ENCODE measurements around the gene TTYH2.

TTYH2 gene

DNA sequence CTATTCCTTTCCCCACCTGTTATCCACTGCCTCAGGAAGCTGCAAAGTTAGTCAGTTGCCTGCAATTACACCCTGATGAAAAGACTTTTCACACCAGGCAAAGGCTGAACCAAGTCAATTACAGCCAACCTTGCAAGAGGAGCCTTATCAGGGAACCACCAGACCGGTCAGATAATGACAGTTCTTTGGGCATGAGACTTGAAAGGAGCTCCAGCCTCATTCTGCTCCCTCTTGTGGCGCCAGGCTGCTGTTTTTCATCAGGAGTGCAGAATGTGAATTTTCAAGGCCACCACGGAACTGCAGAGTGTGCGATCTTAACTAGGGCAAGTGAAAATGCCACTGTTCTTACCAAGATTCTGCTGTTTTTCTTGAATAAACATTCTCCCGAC is 83.2 kb downstream of the TTYH2 start:
- DNase-seq, result no peak

DNA sequence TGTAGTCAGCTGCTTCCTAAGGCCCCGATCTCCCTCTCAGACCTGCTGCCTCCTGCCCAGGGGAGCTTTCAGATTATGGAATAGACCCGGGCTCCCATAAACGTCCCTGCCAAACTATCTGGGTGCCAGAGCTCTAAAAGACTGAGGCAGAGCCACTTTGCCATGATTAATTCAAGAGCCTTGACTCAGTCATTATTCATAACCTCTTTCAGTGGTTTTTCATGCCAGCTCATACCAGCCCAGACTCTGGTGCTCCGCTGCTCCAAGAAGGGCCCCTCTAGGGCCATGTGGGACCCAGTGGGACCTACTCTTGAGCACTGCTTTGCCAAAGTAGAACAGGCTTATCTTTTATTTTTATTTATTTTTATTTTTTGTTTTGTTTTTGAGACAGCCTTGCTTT is 84.6 kb downstream of the TTYH2 start:
- no peak for DNase-seq

DNA sequence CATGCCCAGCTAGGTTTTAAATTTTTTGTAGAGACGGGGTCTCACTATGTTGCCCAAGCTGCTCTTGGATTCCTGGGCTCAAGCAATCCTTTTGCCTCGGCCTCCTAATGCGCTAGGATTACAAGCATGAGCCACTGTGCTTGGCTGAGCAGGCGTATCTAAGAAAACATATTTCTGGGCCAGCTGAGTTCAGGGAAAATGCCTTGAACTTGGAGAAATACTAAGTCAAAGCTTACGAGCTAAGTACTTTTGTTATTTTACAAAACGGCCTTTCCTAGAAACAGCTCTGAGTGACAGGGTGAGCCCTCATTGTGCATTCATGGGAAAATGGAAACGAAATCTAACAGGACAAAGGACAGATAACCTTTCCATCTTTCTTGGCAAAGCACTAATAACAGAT is 85.4 kb downstream of the TTYH2 start:
- no peak for DNase-seq

DNA sequence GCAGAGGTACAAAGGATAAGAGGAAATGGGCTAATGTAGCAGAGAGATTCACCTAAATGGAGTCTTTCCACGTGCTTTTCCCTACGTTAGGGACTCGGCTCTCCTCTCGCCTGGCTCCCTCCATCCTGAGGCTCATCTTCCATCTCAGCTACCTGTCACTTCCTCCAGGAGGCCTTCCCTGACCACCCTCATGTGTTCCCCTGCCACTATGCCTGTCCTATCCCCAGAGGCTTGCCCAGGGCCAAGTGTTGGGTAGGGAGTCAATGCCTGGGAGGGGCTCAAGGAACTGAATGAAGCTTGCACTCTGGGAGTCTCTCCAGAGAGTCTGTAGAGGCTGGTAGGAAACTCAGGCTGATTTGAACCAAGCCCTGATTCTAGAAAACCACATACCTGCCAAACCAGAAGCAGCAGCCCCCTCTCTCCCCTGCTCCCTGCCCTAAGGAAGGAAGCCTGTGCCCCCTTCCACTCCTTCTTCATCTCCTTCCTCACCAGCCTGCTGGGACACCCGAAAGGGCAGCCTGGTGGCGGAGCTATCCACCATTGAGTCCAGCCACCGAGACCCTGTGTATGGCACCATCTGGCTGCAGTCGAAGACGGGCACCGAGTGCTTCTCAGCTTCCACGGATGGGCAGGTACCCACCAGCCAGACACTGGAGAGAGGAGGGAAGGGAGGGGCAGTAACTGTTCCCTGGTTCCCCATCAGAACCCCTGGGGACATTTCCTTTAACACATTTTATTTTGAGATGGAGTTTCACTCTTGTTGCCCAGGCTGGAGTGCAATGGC is 86.0 kb downstream of the TTYH2 start:
- DNase-seq, result no peak

DNA sequence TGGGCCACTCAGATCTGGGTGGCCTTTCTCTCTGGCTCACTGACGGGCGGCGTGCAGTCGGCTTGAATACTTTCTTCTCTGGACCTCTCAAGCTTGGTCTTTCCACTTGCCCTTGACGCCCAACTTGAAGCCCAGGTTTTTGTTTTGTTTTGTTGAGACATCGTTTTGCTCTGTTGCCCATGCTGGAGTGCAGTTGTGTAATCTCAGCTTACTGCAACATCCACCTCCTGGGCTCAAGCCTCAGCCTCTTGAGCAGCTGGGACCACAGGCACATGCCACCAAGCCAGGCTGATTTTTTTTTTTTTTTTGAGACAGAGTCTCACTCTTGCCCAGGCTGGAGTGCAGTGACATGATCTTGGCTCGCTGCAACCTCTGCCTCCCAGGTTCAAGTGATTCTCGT is 89.9 kb downstream of the TTYH2 start:
- DNase-seq, result no peak

DNA sequence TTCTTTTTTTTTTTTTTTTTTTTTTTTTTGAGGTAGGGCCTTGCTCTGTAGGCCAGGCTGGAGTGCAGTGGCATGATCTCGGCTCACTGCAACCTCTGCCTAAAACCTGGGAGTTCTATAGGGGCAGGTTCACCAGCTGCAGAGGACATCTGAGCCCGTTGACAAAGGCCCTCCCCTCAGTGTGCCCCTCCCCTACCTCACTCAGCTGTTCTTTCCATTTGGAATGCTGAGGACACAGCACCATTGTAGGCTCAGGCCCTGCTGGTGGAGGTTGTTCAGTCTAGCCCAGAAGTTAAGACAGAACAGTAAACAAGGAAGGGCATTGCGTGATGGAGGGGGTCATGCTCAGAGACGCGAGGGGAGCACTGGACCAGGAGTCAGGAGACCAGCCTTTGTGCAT is 90.8 kb downstream of the TTYH2 start:
- no peak for DNase-seq

DNA sequence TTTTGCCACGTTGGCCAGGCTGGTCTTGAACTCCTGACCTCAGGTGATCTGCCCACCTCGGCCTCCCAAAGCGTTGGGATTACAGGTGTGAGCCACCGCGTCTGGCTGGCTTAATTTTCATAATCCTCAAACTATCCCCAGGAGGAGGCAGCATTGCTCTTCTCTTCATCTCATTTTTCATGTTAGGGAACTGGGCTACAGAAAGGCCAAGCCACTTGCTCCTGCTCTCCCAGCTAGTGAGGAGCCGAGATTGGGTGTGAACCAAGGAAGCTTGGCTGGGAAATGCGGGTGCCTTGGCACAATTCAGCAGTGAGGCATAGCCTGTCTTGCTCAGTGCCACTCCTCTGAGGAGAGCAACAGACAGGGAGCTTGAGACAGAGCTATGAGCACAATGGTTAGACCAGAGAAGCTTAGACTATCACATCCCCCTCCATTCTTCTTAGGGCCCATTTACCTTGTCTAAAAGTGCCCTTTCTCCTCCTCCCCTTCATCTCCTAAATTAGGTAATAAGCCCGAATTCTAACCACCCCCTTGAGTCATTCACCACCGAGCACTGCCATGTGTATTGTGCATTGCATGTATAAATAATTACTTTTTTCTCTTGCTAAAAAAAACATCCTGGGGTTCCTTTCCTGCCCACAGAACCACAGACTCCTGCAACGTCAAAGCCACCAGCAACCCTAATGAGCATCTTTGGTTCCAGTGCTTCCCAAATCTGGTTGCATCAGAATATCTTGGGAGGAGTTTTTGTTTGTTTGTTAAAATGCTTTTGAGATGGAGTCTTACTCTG is 92.7 kb downstream of the TTYH2 start:
- no peak for DNase-seq

DNA sequence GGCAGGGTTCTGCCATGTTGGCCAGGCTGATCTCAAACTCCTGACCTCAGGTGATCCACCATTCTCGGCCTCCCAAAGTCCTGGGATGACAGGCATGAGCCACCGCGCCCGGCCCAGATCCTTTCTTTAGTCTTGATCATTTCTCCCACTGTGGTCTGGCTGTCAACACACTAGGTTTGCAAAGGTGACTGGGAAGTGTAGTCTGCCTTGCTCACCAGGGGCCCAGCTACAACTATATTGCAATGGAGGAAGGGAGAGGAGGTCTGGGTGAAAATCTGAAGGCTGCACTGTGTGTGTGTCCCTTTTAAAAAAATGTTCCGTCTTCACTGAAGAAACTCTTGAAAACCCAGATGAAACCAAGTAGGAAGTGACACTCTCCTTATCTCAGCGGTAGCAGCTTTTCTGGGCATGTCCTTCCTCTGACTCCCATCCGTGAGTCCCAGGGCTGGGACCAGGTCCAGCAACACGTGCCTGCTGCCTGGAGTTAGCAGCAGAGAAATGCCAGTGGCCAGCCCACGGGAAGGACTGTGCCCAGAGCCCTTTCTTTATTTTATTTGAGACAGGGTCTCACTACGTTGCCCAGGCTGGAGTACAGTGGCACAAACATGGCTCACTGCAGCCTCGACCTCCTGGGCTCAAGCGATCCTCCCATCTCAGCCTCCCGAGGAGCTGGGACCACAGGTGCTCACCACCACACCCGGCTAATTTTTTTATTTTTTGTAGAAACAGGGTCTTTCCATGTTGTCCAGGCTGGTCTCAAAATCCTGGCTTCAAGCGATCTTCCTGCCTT is 94.8 kb downstream of the TTYH2 start:
- no peak for DNase-seq

DNA sequence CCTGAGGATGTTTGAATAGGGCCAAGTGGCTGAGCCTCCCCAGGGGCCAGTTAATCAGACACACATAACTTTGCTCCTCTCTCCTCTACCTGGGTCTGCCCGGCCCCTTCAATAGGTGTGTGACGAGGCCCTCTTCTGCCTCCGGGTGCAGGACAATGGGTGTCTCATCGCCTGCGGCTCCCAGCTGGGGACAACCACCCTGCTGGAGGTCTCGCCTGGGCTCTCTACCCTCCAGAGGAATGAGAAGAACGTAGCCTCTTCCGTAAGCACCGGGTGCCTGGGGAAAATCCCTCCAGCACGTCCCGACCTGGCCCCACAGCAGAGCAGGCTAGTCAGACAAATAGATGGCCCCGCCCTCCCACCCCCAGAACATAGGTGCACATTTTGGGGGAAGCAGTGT is 96.5 kb downstream of the TTYH2 start:
- DNase-seq, result no peak
